ENCODE data around the gene KLLN. TPM values are rescaled to one million over a fixed set of nuclear protein-coding genes. Genes with fewer than 3 reads are reported as not detected.
"Not testable (repeated sequence)": the region's sequence is repeated elsewhere in the genome, so short reads cannot be mapped to it uniquely, and the experiment has no call there.

Gene KLLN
- total RNA-seq, 2 experiments from 2014 or later: 1.1 to 1.3 TPM

GRCh38 chr10:87846023-87846422 lies 17.3 kb downstream of the KLLN start:
- DNase-seq: no peak
- ChIA-PET CTCF (interaction anchor here (0.6 to 1.5 kb wide), 4 partner anchors 24 to 1327 kb away, joined by 3 to 6 read pairs (median 4); no protein-coding TSS in a partner anchor), POLR2A (no interaction called here)
- H3K36me3 Mint-ChIP-seq (ENCODE audit: low read depth): peaks cover 3% of the 10 kb centered on the region
- H3K4me1 Mint-ChIP-seq: peaks cover 17% of the 10 kb centered on the region
- H3K27ac Mint-ChIP-seq: no peak overlapping the region
- peaks cover 7% of the 10 kb centered on the region for H3K27me3 Mint-ChIP-seq
- H3K9me3 Mint-ChIP-seq: no peaks in the 10 kb centered on the region
- no peak overlapping the region for H3K4me3 Mint-ChIP-seq

GRCh38 chr10:87845624-87845998 lies 17.7 kb downstream of the KLLN start:
- Mint-ChIP-seq H3K36me3 (ENCODE audit: low read depth) (peaks cover 3% of the 10 kb centered on the region), H3K27me3 (peaks cover 7% of the 10 kb centered on the region), H3K4me1 (peaks cover 13% of the 10 kb centered on the region), H3K4me3 (no peak overlapping the region), H3K9me3 (no peaks in the 10 kb centered on the region), H3K27ac (no peak overlapping the region)
- POLR2A ChIA-PET: no interaction called here
- CTCF ChIA-PET: interaction anchor here (0.7 to 1.5 kb wide), 2 partner anchors 18 to 23 kb away, joined by 3 read pairs; no protein-coding TSS in a partner anchor
- DNase-seq: no peak

GRCh38 chr10:87844837-87845623 lies 18.3 kb downstream of the KLLN start:
- peaks cover 10% of the 10 kb centered on the region for H3K4me1 Mint-ChIP-seq
- no peaks in the 10 kb centered on the region for H3K9me3 Mint-ChIP-seq
- H3K27ac Mint-ChIP-seq: no peak overlapping the region
- peaks cover 7% of the 10 kb centered on the region for H3K27me3 Mint-ChIP-seq
- no peak for DNase-seq
- H3K36me3 Mint-ChIP-seq (ENCODE audit: low read depth): peaks cover 3% of the 10 kb centered on the region
- H3K4me3 Mint-ChIP-seq: no peak overlapping the region
- CTCF ChIA-PET: interaction anchor here (0.7 to 1.5 kb wide), 2 partner anchors 18 to 23 kb away, joined by 3 read pairs; no protein-coding TSS in a partner anchor
- POLR2A ChIA-PET: no interaction called here

GRCh38 chr10:87843714-87844113 lies 19.6 kb downstream of the KLLN start:
- POLR2A ChIA-PET: no interaction called here
- H3K4me3 Mint-ChIP-seq: no peak overlapping the region
- H3K36me3 Mint-ChIP-seq (ENCODE audit: low read depth): peaks cover 3% of the 10 kb centered on the region
- no peak for DNase-seq
- no peaks in the 10 kb centered on the region for H3K9me3 Mint-ChIP-seq
- peaks cover 10% of the 10 kb centered on the region for H3K4me1 Mint-ChIP-seq
- H3K27me3 Mint-ChIP-seq: peaks cover 7% of the 10 kb centered on the region
- no peak overlapping the region for H3K27ac Mint-ChIP-seq
- CTCF ChIA-PET: interaction anchor here (1.1 kb wide), 1 partner anchor 13 kb away, joined by 3 read pairs; no protein-coding TSS in a partner anchor

GRCh38 chr10:87842776-87843497 lies 20.4 kb downstream of the KLLN start:
- Mint-ChIP-seq H3K27ac (peak overlapping the region; percentile 77), H3K9me3 (no peaks in the 10 kb centered on the region), H3K4me1 (peaks cover 10% of the 10 kb centered on the region), H3K27me3 (peaks cover 3% of the 10 kb centered on the region), H3K4me3 (no peak overlapping the region), H3K36me3 (ENCODE audit: low read depth) (peaks cover 3% of the 10 kb centered on the region)
- no peak for DNase-seq
- ChIA-PET POLR2A (no interaction called here), CTCF (interaction anchor here (0.6 to 1.1 kb wide), 3 partner anchors 13 to 767 kb away, joined by 3 to 4 read pairs (median 3); no protein-coding TSS in a partner anchor)

DNA sequence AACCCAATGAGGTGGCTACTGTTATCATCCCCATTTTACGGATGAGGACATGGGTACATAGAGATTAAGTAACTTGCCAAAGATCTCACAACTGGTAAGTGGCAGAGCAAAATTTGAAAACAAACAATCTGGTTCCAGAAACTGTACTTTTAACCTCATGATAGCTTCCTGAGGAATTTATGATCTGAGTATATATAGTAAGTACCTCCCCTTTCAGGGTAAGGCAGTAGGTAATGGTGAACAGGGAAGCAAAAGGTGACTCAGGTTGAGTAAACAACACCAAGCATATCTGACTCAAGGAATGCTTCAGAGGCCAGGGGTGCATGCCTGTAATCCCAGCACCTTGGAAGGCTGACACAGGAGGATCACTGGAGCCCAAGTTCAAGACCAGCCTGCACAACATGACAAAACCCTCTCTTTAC lies 21.1 kb downstream of the KLLN start:
- Mint-ChIP-seq H3K9me3 (no peaks in the 10 kb centered on the region), H3K4me3 (no peak overlapping the region), H3K27me3 (no peaks in the 10 kb centered on the region), H3K27ac (peak overlapping the region; percentile 46), H3K4me1 (peaks cover 10% of the 10 kb centered on the region), H3K36me3 (ENCODE audit: low read depth) (peaks cover 3% of the 10 kb centered on the region)
- ChIA-PET POLR2A (no interaction called here), CTCF (interaction anchor here (0.7 kb wide), 2 partner anchors 81 to 767 kb away, joined by 3 read pairs; no protein-coding TSS in a partner anchor)
- DNase-seq: no peak

DNA sequence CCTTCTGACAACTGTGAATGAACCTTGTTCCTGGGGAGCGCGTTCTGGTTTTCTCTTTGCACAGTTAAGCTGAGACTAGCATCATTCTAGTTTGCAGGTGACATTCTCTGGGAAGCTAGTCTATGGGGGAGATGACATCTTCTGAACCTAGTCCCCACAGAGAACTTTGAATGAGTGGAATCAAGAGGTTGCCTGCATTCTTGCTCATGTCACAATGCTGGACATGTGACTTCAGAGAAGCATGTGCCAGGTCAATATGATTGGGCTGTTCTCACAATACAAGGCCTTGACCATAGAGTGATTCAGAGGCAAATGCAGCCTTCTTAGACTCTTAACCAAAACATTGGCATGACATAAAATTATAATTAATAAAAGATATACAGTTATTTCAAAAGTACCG lies 22.1 kb downstream of the KLLN start:
- Mint-ChIP-seq H3K4me1 (peaks cover 9% of the 10 kb centered on the region), H3K27ac (no peak overlapping the region), H3K4me3 (no peak overlapping the region), H3K9me3 (no peaks in the 10 kb centered on the region), H3K27me3 (peaks cover 2% of the 10 kb centered on the region), H3K36me3 (ENCODE audit: low read depth) (peaks cover 3% of the 10 kb centered on the region)
- no peak for DNase-seq
- ChIA-PET POLR2A (no interaction called here), CTCF (no interaction called here)

- Mint-ChIP-seq H3K36me3 (ENCODE audit: low read depth) (peaks cover 3% of the 10 kb centered on the region), H3K4me1 (peaks cover 8% of the 10 kb centered on the region), H3K4me3 (no peak overlapping the region), H3K27ac (no peak overlapping the region), H3K9me3 (no peaks in the 10 kb centered on the region), H3K27me3 (peaks cover 2% of the 10 kb centered on the region)
- POLR2A ChIA-PET: no interaction called here
- no peak for DNase-seq
- CTCF ChIA-PET: no interaction called here
These were observed 24.7 kb downstream of the KLLN start for GRCh38 chr10:87838650-87839049.

GRCh38 chr10:87837445-87837844 lies 25.9 kb downstream of the KLLN start:
- Mint-ChIP-seq H3K36me3 (ENCODE audit: low read depth) (peaks cover 3% of the 10 kb centered on the region), H3K4me1 (peaks cover 3% of the 10 kb centered on the region)
- CTCF ChIA-PET: interaction anchor here (1.3 kb wide), 1 partner anchor 25 kb away, joined by 3 read pairs; no protein-coding TSS in a partner anchor

DNA sequence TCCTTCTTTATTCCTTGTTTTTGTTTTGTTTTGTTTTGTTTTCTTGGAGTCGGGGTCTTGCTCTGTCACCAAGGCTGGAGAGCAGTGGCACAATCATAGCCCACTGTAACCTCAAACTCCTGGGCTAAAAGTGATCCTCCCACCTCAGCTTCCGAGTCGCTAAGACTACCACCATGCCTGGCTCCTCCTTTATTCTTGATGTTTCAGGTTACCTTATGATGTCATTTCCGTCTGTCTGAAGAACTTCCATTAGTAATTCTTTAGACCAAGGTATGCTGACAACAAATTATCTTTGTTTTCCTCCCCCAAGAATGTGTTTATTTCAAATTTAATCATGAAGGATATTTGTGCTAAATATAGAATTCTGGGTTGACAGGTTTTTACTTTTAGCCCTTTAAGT lies 27.2 kb downstream of the KLLN start:
- H3K4me3 Mint-ChIP-seq: no peak overlapping the region
- no peaks in the 10 kb centered on the region for H3K4me1 Mint-ChIP-seq
- H3K27me3 Mint-ChIP-seq: peaks cover 4% of the 10 kb centered on the region
- POLR2A ChIA-PET: no interaction called here
- H3K27ac Mint-ChIP-seq: no peak overlapping the region
- no peaks in the 10 kb centered on the region for H3K36me3 Mint-ChIP-seq (ENCODE audit: low read depth)
- H3K9me3 Mint-ChIP-seq: no peaks in the 10 kb centered on the region
- no peak for DNase-seq
- CTCF ChIA-PET: no interaction called here

More at GRCh38 chr10:87837445-87837844, 25.9 kb downstream of the KLLN start:
- H3K27ac Mint-ChIP-seq: no peak overlapping the region
- POLR2A ChIA-PET: interaction anchor here (0.6 kb wide), 1 partner anchor 11 kb away, joined by 3 read pairs; no protein-coding TSS in a partner anchor
- no peak overlapping the region for H3K4me3 Mint-ChIP-seq
- H3K9me3 Mint-ChIP-seq: no peaks in the 10 kb centered on the region
- no peak for DNase-seq
- peaks cover 4% of the 10 kb centered on the region for H3K27me3 Mint-ChIP-seq

DNA sequence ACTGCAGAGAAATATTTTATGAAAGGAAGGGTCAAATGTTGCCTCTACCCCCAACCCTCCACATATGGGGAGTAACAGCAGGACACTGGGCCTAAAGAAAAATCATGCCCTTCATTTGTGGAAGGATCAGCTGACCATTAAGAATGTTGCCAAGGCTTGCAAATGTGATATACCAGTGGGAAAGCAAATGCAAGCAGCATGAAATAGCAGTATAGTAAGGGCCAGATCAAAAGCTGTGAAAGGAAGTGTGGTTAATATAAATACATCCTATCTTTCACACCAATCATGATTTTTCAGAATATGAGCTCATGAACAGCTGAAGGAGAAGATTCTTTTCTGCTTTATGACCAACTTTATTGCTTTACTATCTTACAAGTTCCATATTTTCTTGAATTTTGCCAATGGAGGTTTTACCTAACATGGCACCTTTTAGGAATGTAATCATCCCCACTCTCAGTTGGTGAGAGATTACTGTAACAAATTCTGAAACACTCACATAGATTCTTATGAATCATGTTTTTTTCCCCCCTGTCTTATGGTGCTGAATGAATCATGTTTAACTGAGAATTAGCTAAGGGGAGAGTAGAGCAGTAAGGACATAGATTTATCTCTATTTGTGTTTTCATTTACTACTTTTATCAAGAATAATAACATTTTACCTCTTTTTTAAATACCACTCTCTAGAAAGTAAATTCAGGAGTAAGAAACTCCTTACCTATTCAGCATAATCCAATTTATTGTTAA lies 33.2 kb downstream of the KLLN start:
- Mint-ChIP-seq H3K27me3 (peaks cover 2% of the 10 kb centered on the region), H3K27ac (no peak overlapping the region), H3K4me1 (peaks cover 14% of the 10 kb centered on the region), H3K36me3 (ENCODE audit: low read depth) (peaks cover 3% of the 10 kb centered on the region), H3K4me3 (no peak overlapping the region), H3K9me3 (no peaks in the 10 kb centered on the region)
- POLR2A ChIA-PET: no interaction called here
- CTCF ChIA-PET: interaction anchor here (1.7 to 4.1 kb wide), 2 partner anchors 11 to 753 kb away, joined by 4 to 28 read pairs; partner anchors contain the start of genes ATAD1 and RNLS
- no peak for DNase-seq

DNA sequence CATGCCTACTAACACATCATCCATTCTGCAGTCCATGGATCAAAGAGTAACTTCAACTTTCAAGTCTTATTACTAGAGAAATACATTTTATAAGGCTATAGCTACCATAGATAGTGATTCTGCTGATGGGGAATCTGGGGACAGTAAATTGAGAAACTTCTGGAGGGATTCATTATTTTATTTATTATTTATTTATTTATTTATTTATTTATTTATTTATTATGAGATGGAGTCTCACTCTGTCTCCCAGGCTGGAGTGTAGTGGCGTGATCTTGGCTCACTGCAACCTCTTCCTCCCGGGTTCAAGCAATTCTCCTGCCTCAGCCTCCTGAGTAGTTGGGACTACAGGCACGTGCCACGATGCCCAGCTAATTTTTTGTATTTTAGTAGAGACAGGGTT lies 34.3 kb downstream of the KLLN start:
- not testable (repeated sequence) for H3K9me3 Mint-ChIP-seq

More for the DNA sequence above, 34.3 kb downstream of the KLLN start:
- H3K27me3 Mint-ChIP-seq; DNase-seq; POLR2A ChIA-PET; H3K4me3 Mint-ChIP-seq; H3K36me3 Mint-ChIP-seq (ENCODE audit: low read depth); H3K27ac Mint-ChIP-seq: not testable (repeated sequence)
- CTCF ChIA-PET: interaction anchor here (1.7 to 4.1 kb wide), 2 partner anchors 10 to 754 kb away, joined by 4 to 28 read pairs; partner anchors contain the start of genes ATAD1 and RNLS
- peaks cover 14% of the 10 kb centered on the region for H3K4me1 Mint-ChIP-seq
